Endodermal cell (in vitro differentiated cells): ENCODE measurements around the gene MYOD1. TPM values are rescaled to one million over a fixed set of nuclear protein-coding genes. Genes with fewer than 3 reads are reported as not detected.

Experiments
- DNase-seq: peaks from one replicate; pipeline ENCODE4 v3.0.0-alpha.2; 2017
- H3K27ac ChIP-seq: 2 replicates; pipeline ENCODE4 v1.5.1; 2013; ENCODE audit warnings: mild to moderate bottlenecking, low read depth, low read length, moderate library complexity
- H3K27me3 ChIP-seq: 2 replicates; pipeline ENCODE4 v1.6.1; 2013; ENCODE audit warnings: mild to moderate bottlenecking, low read length, moderate library complexity; ENCODE audit not compliant: insufficient read depth, control insufficient read depth, poor library complexity, severe bottlenecking
- H3K36me3 ChIP-seq: 2 replicates; pipeline ENCODE4 v1.7.0; 2013; ENCODE audit warnings: mild to moderate bottlenecking, low read length, moderate library complexity; ENCODE audit not compliant: control insufficient read depth, insufficient read depth
- H3K4me1 ChIP-seq: one replicate; pipeline ENCODE4 v1.7.0; 2013; ENCODE audit warnings: low read length; ENCODE audit not compliant: control insufficient read depth, insufficient read depth
- H3K4me3 ChIP-seq: 2 replicates; pipeline ENCODE4 v1.5.1; 2013; ENCODE audit warnings: mild to moderate bottlenecking, low read length, moderate library complexity
- H3K9ac ChIP-seq: 2 replicates; pipeline ENCODE4 v1.6.1; 2013; ENCODE audit warnings: mild to moderate bottlenecking, low read length, moderate library complexity; ENCODE audit not compliant: poor library complexity, severe bottlenecking; ENCODE audit errors: extremely low read depth
- H3K9me3 ChIP-seq: 2 replicates; pipeline ENCODE4 v1.6.1; 2013; ENCODE audit warnings: mild to moderate bottlenecking, low read length, moderate library complexity; ENCODE audit not compliant: control insufficient read depth
- H3K27ac Mint-ChIP-seq: 2 replicates; pipeline ENCODE4 v1.8.0; 2020; ENCODE audit warnings: mixed read lengths
- H3K27me3 Mint-ChIP-seq: 2 replicates; pipeline ENCODE4 v1.8.0; 2021; ENCODE audit warnings: mild to moderate bottlenecking, mixed read lengths; ENCODE audit not compliant: insufficient read depth
- H3K36me3 Mint-ChIP-seq: 2 replicates; pipeline ENCODE4 v1.8.0; 2020; ENCODE audit warnings: low read depth, mixed read lengths
- H3K4me1 Mint-ChIP-seq: 2 replicates; pipeline ENCODE4 v1.8.0; 2020; ENCODE audit warnings: mixed read lengths
- H3K4me3 Mint-ChIP-seq: 2 replicates; pipeline ENCODE4 v1.8.0; 2020; ENCODE audit warnings: mild to moderate bottlenecking, moderate library complexity, mixed read lengths
- H3K9me3 Mint-ChIP-seq: 2 replicates; pipeline ENCODE4 v1.8.0; 2020; ENCODE audit warnings: mild to moderate bottlenecking, mixed read lengths
- CTCF ChIP-seq: fragments of 200-600 bp; sonication (generic); conservative IDR thresholded peaks from 2 replicates; pipeline ENCODE4 v1.5.0; 2021; ENCODE audit warnings: antibody characterized with exemption, mild to moderate bottlenecking
- WGBS, 2 experiments: methylation state at CpG; one replicate each; pipeline versions ENCODE4 v1.1.5 to v1.1.7; 2013; ENCODE audit warnings: missing lambda C conversion rate in 2 of 2, mixed read lengths in 1 of 2; ENCODE audit not compliant: insufficient coverage in 1 of 2, insufficient read length in 1 of 2; 5-methylcytosine and 5-hydroxymethylcytosine counted together
- total RNA-seq, 2 donors: library from RNA; stranded (reverse); fragmentation: NEBNext Ultra II Directional in 1 of 2; extraction: Animal tissue kit (Norgen Biotek cat#: 25700) in 1 of 2; gene quantifications; 2 replicates in 1 of 2; 3 replicates in 1 of 2; pipeline ENCODE4 v1.2.1, GENCODE V29; 2021

Gene MYOD1
- total RNA-seq, 2 donors from 2014 or later: not detected

GRCh38 chr11:17762309-17762974 is 43.1 kb downstream of the MYOD1 start:
- no peak overlapping the region for H3K4me3 Mint-ChIP-seq
- H3K4me1 Mint-ChIP-seq: no peaks in the 10 kb centered on the region
- no peak overlapping the region for H3K27ac Mint-ChIP-seq
- Histone ChIP-seq H3K27ac (no peak overlapping the region), H3K4me3 (no peak overlapping the region), H3K27me3 (peaks cover 7% of the 10 kb centered on the region), H3K36me3 (no peaks in the 10 kb centered on the region), H3K9ac (no peak overlapping the region), H3K4me1 (no peaks in the 10 kb centered on the region), H3K9me3 (no peaks in the 10 kb centered on the region)
- no peaks in the 10 kb centered on the region for H3K36me3 Mint-ChIP-seq
- peaks cover 13% of the 10 kb centered on the region for H3K27me3 Mint-ChIP-seq
- H3K9me3 Mint-ChIP-seq: no peaks in the 10 kb centered on the region
- TF ChIP-seq CTCF: no peak
- DNase-seq: no peak
- 89% methylated on average over 12 to 17 of the region's 17 CpGs for WGBS, 2 experiments

- H3K4me1 Mint-ChIP-seq: no peaks in the 10 kb centered on the region
- H3K36me3 Mint-ChIP-seq: no peaks in the 10 kb centered on the region
- 90% methylated on average over 2 to 7 of the region's 7 CpGs for WGBS, 2 experiments
- Histone ChIP-seq H3K9me3 (no peaks in the 10 kb centered on the region), H3K36me3 (no peaks in the 10 kb centered on the region), H3K27me3 (peaks cover 4% of the 10 kb centered on the region), H3K9ac (no peak overlapping the region), H3K4me1 (no peaks in the 10 kb centered on the region), H3K27ac (no peak overlapping the region), H3K4me3 (no peak overlapping the region)
- H3K4me3 Mint-ChIP-seq: no peak overlapping the region
- H3K27ac Mint-ChIP-seq: no peak overlapping the region
- peaks cover 12% of the 10 kb centered on the region for H3K27me3 Mint-ChIP-seq
- no peaks in the 10 kb centered on the region for H3K9me3 Mint-ChIP-seq
- TF ChIP-seq CTCF: no peak
- DNase-seq: no peak
These were observed 43.9 kb downstream of the MYOD1 start for GRCh38 chr11:17763244-17763643.

- Histone ChIP-seq H3K27me3 (no peaks in the 10 kb centered on the region), H3K36me3 (no peaks in the 10 kb centered on the region), H3K9me3 (no peaks in the 10 kb centered on the region), H3K4me3 (no peak overlapping the region), H3K27ac (no peak overlapping the region), H3K9ac (no peak overlapping the region), H3K4me1 (no peaks in the 10 kb centered on the region)
- Mint-ChIP-seq H3K27ac (no peak overlapping the region), H3K9me3 (no peaks in the 10 kb centered on the region), H3K27me3 (peaks cover 7% of the 10 kb centered on the region), H3K4me3 (no peak overlapping the region), H3K4me1 (no peaks in the 10 kb centered on the region), H3K36me3 (no peaks in the 10 kb centered on the region)
- TF ChIP-seq CTCF: no peak
- 51 to 54% methylated on average over 3 of the region's 3 CpGs for WGBS, 2 experiments
- no peak for DNase-seq
These were observed 44.3 kb downstream of the MYOD1 start for GRCh38 chr11:17763703-17764102.
